ENCODE results near the gene OAS3. TPM values are rescaled to one million over a fixed set of nuclear protein-coding genes. Genes with fewer than 3 reads are reported as not detected.

The OAS3 gene
- total RNA-seq, 1 experiment from 2014 or later: 29.5 TPM

DNA sequence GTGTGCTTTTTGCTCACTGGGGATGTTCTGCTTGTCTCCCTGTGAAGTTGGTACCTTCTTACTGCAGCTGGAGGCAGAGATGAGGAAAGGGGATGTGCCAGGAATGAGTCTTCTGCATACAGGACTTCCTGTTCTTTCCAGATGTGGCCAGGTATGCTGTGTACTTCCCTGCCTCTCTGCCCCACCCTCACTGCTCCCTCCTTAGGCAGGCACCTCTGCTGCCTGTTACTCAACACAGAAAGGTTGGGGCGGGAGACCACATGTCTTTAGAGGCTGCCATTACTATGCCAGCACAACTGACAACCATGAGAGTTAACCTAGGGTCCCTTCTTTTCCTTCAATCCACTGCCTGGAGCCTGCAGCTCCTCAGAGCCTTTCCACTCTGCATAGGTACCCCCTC lies 2.0 kb upstream of the OAS3 start (continued):
- no peak for TF ChIP-seq REST (IDR thresholded peaks at IDR 0.05; ENCODE audit: low read depth)
- TF ChIP-seq MAX (IDR thresholded peaks at IDR 0.05): no peak
- TF ChIP-seq SP1 (IDR thresholded peaks at IDR 0.05; ENCODE audit: low read depth): no peak
- no peak for TF ChIP-seq JUND (IDR thresholded peaks at IDR 0.05)
- no peak for TF ChIP-seq ZNF274 (IDR thresholded peaks at IDR 0.05; ENCODE audit: low read depth, low read length)
- no peak for TF ChIP-seq CTCF (IDR thresholded peaks at IDR 0.05 in 2 of 3, conservative IDR thresholded peaks at IDR 0.05 in 1 of 3; ENCODE audit: borderline replicate concordance in 1 of 3, insufficient read depth in 1 of 3, low read depth in 2 of 3, low read length in 2 of 3)
- TF ChIP-seq ATF3 (IDR thresholded peaks at IDR 0.05): no peak
- no peak for TF ChIP-seq SRF (IDR thresholded peaks at IDR 0.05; ENCODE audit: low read depth)
- TF ChIP-seq ELF1 (IDR thresholded peaks at IDR 0.05; ENCODE audit: borderline replicate concordance, low read depth): no peak

DNA sequence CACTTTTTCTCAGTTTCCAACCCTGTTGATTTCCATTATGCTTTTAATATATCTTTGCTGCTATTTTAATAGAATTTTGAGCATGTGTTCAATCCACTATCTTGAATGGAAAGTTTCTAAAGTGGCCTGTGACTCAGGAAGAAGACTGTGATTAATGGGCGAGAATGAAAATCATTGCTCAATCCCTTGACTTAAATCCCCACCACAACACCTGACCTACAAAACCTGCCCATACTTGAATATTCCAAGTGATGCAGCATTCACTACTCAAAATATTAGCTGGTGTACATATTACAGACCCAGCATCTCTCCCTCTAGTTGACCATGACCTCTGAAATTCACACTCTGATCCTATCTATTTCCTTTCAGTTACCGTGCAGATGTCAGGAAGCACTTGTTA lies 1.3 kb upstream of the OAS3 start:
- DNase-seq (ENCODE audit: low read depth, low spot score) (no peak), ATAC-seq (no peak)
- RAD21 ChIA-PET (ENCODE audit: low non-redundant PET in 1 of 2, low total read pairs in 2 of 2, uncharacterized antibody in 2 of 2, unreplicated experiment in 2 of 2): no interaction called here
- CTCF ChIA-PET: no interaction called here
- Histone ChIP-seq H3K9me3 (ENCODE audit: control insufficient read depth in 1 of 2, insufficient read depth in 1 of 2, low read depth in 1 of 2, low read length in 2 of 2) (no peaks in the 10 kb centered on the region), H4K20me1 (ENCODE audit: insufficient read depth) (no peaks in the 10 kb centered on the region), H3K4me1 (ENCODE audit: control insufficient read depth in 1 of 2, insufficient read depth in 2 of 2, low read length in 2 of 2) (peaks cover 5 to 22% of the 10 kb centered on the region in 2 experiments; a peak in 2 of 4 replicates), H3K27me3 (ENCODE audit: insufficient read depth, low read length) (no peaks in the 10 kb centered on the region), H3K9ac (ENCODE audit: low read length) (no peak overlapping the region), H3K36me3 (ENCODE audit: control insufficient read depth in 1 of 2, insufficient read depth in 2 of 2, low read length in 2 of 2) (no peaks in the 10 kb centered on the region), H3K9me2 (ENCODE audit: insufficient read depth) (no peaks in the 10 kb centered on the region), H2AFZ (ENCODE audit: low read depth, low read length, poor library complexity, severe bottlenecking) (peak overlapping the region; percentile 16), H3K79me2 (ENCODE audit: insufficient read depth, low read length) (no peaks in the 10 kb centered on the region; the same call in 1 of the 2 replicates), H3K4me3 (replicated peaks in 1 of 2; ENCODE audit: low read depth in 1 of 2, low read length in 2 of 2) (no peak overlapping the region), H3K4me2 (ENCODE audit: low read length) (no peak overlapping the region), H3K27ac (ENCODE audit: low read depth, low read length) (no peak overlapping the region)
- intact Hi-C loops (cut with micrococcal nuclease): no loop called here
- POLR2A ChIA-PET: no interaction called here
- no TSS peak for BruUV-seq (replicated peaks)
- TF ChIP-seq EZH2 (IDR thresholded peaks at IDR 0.05) (no peak), ZNF274 (IDR thresholded peaks at IDR 0.05; ENCODE audit: low read depth, low read length) (no peak), ZFX (IDR thresholded peaks at IDR 0.05) (no peak), TCF7L2 (IDR thresholded peaks at IDR 0.05; ENCODE audit: borderline replicate concordance, extremely low read depth, insufficient read depth, insufficient read length) (no peak)
